Type B pancreatic cell (in vitro differentiated cells): ENCODE measurements around the gene BCR. TPM values are rescaled to one million over a fixed set of nuclear protein-coding genes. Genes with fewer than 3 reads are reported as not detected.

Experiments used
- DNase-seq: peaks from one replicate; pipeline ENCODE4 v3.0.0; 2021; ENCODE audit warnings: mixed read lengths; ENCODE audit not compliant: unreplicated experiment; ENCODE audit errors: extremely low spot score
- H3K27ac Mint-ChIP-seq: 2 replicates; pipeline ENCODE4 v1.8.0; 2021; ENCODE audit warnings: mild to moderate bottlenecking, mixed read lengths
- H3K27me3 Mint-ChIP-seq: 2 replicates; pipeline ENCODE4 v1.8.0; 2021; ENCODE audit warnings: mixed read lengths
- H3K36me3 Mint-ChIP-seq: 2 replicates; pipeline ENCODE4 v1.8.0; 2021; ENCODE audit warnings: mixed read lengths
- H3K4me1 Mint-ChIP-seq: one replicate; pipeline ENCODE4 v1.8.0; 2021; ENCODE audit warnings: mixed read lengths; ENCODE audit not compliant: unreplicated experiment
- H3K4me3 Mint-ChIP-seq: 2 replicates; pipeline ENCODE4 v1.8.0; 2021; ENCODE audit warnings: mild to moderate bottlenecking, mixed read lengths
- H3K9me3 Mint-ChIP-seq: 2 replicates; pipeline ENCODE4 v1.8.0; 2021; ENCODE audit warnings: mixed read lengths
- CTCF ChIP-seq: fragments of 200-600 bp; sonication (generic); conservative IDR thresholded peaks from 2 replicates; pipeline ENCODE4 v1.5.0; 2021; ENCODE audit warnings: antibody characterized with exemption, mild to moderate bottlenecking
- total RNA-seq: library from RNA; stranded (reverse); gene quantifications from 2 replicates; pipeline ENCODE4 v1.2.1, GENCODE V29; 2021; ENCODE audit warnings: low replicate concordance

The BCR gene
- total RNA-seq, 1 donor from 2014 or later = 61.2 TPM

GRCh38 chr22:23183061-23183698, 2.9 kb downstream of the BCR start:
- Mint-ChIP-seq H3K4me3 (peak overlapping the region; percentile 92), H3K36me3 (peaks cover 18% of the 10 kb centered on the region), H3K27ac (peak overlapping the region; percentile 79), H3K9me3 (no peaks in the 10 kb centered on the region), H3K4me1 (peaks cover 49% of the 10 kb centered on the region), H3K27me3 (no peaks in the 10 kb centered on the region)
- TF ChIP-seq CTCF = no peak
- DNase-seq = no peak

GRCh38 chr22:23184100-23184763, 3.9 kb downstream of the BCR start:
- no peaks in the 10 kb centered on the region for H3K9me3 Mint-ChIP-seq
- no peak for DNase-seq
- peak overlapping the region; percentile 79 for H3K4me3 Mint-ChIP-seq
- no peak for TF ChIP-seq CTCF
- H3K27me3 Mint-ChIP-seq = no peaks in the 10 kb centered on the region
- H3K36me3 Mint-ChIP-seq = peaks cover 21% of the 10 kb centered on the region
- H3K27ac Mint-ChIP-seq = peak overlapping the region; percentile 36
- H3K4me1 Mint-ChIP-seq = peaks cover 46% of the 10 kb centered on the region

GRCh38 chr22:23184764-23185113, 4.4 kb downstream of the BCR start:
- H3K36me3 Mint-ChIP-seq = peaks cover 22% of the 10 kb centered on the region
- no peaks in the 10 kb centered on the region for H3K9me3 Mint-ChIP-seq
- H3K4me1 Mint-ChIP-seq = peaks cover 47% of the 10 kb centered on the region
- DNase-seq = no peak
- H3K27me3 Mint-ChIP-seq = no peaks in the 10 kb centered on the region
- TF ChIP-seq CTCF = no peak
- peak overlapping the region; percentile 74 for H3K4me3 Mint-ChIP-seq
- H3K27ac Mint-ChIP-seq = peak overlapping the region; percentile 36

- Mint-ChIP-seq H3K4me1 (peaks cover 49% of the 10 kb centered on the region), H3K4me3 (no peak overlapping the region), H3K27ac (no peak overlapping the region), H3K9me3 (no peaks in the 10 kb centered on the region), H3K36me3 (peaks cover 29% of the 10 kb centered on the region), H3K27me3 (no peaks in the 10 kb centered on the region)
- no peak for DNase-seq
- no peak for TF ChIP-seq CTCF
These were observed 6.9 kb downstream of the BCR start for GRCh38 chr22:23187211-23187610.

- no peaks in the 10 kb centered on the region for H3K27me3 Mint-ChIP-seq
- no peak overlapping the region for H3K27ac Mint-ChIP-seq
- H3K4me3 Mint-ChIP-seq = no peak overlapping the region
- H3K4me1 Mint-ChIP-seq = peaks cover 48% of the 10 kb centered on the region
- H3K9me3 Mint-ChIP-seq = no peaks in the 10 kb centered on the region
- no peak for DNase-seq
- no peak for TF ChIP-seq CTCF
- H3K36me3 Mint-ChIP-seq = peaks cover 34% of the 10 kb centered on the region
These were observed 7.8 kb downstream of the BCR start for GRCh38 chr22:23187871-23188700.
